PC-9 (cell line): ENCODE data around the gene CYBA. TPM values are rescaled to one million over a fixed set of nuclear protein-coding genes. Genes with fewer than 3 reads are reported as not detected.

Experiments
- BruUV-seq: library from RNA; stranded (reverse); fragments of 400-500 nt; replicated peaks from 2 replicates; lab custom pipeline; 2021; lab: Mats Ljungman, UMichigan
- CTCF ChIA-PET: fragments of 300-600 bp; sonication (Branson Sonifier 250); formaldehyde crosslinking; loops from one replicate; lab custom pipeline; 2022; ENCODE audit warnings: antibody characterized with exemption; lab: Charles Lee
- POLR2A ChIA-PET: fragments of 300-600 bp; sonication (Branson Sonifier 250); formaldehyde crosslinking; loops from one replicate; lab custom pipeline; 2022; ENCODE audit warnings: antibody characterized with exemption; ENCODE audit not compliant: unreplicated experiment; lab: Charles Lee
- DNase-seq, 2 experiments: peaks; one replicate each; pipeline versions ENCODE4 v3.0.0 to v3.0.0-alpha.2; 2015 to 2022; ENCODE audit warnings: mixed read lengths in 1 of 2
- H2AFZ ChIP-seq: fragments of 200-600 bp; sonication (generic); 2 replicates; pipeline ENCODE4 v1.8.1; 2017; ENCODE audit warnings: antibody characterized with exemption
- H3F3A ChIP-seq: fragments of 200-600 bp; sonication (generic); 2 replicates; pipeline ENCODE4 v1.8.1; 2017; ENCODE audit warnings: antibody characterized with exemption, mild to moderate bottlenecking, low read depth; ENCODE audit not compliant: insufficient read depth
- H3K27ac ChIP-seq: fragments of 200-600 bp; sonication (generic); 2 replicates; pipeline ENCODE4 v1.6.1; 2016; ENCODE audit warnings: mixed run types
- H3K27me3 ChIP-seq: fragments of 200-600 bp; sonication (generic); 2 replicates; pipeline ENCODE4 v1.6.1; 2016; ENCODE audit warnings: low read depth, mixed run types; ENCODE audit not compliant: insufficient read depth
- H3K36me3 ChIP-seq: fragments of 200-600 bp; sonication (generic); 2 replicates; pipeline ENCODE4 v1.6.1; 2016; ENCODE audit warnings: low read depth, mixed run types
- H3K4me1 ChIP-seq: fragments of 200-600 bp; sonication (generic); replicated peaks from 2 replicates; pipeline ENCODE4 v1.6.1; 2016; ENCODE audit warnings: mixed run types; ENCODE audit not compliant: insufficient read depth
- H3K4me2 ChIP-seq: fragments of 200-600 bp; sonication (generic); 2 replicates; pipeline ENCODE4 v1.6.1; 2017; ENCODE audit warnings: mixed run types
- H3K4me3 ChIP-seq: fragments of 200-600 bp; sonication (generic); 2 replicates; pipeline ENCODE4 v1.6.1; 2016; ENCODE audit warnings: mixed run types
- H3K79me2 ChIP-seq: fragments of 200-600 bp; sonication (generic); 2 replicates; pipeline ENCODE4 v1.6.1; 2017; ENCODE audit warnings: low read depth, mixed run types
- H3K9me2 ChIP-seq: fragments of 200-600 bp; sonication (generic); 2 replicates; pipeline ENCODE4 v1.8.1; 2017; ENCODE audit warnings: mild to moderate bottlenecking; ENCODE audit not compliant: insufficient read depth
- H3K9me3 ChIP-seq: fragments of 200-600 bp; sonication (generic); 2 replicates; pipeline ENCODE4 v1.8.1; 2016; ENCODE audit warnings: low read depth; ENCODE audit not compliant: insufficient read depth
- H4K20me1 ChIP-seq: fragments of 200-600 bp; sonication (generic); 2 replicates; pipeline ENCODE4 v1.8.1; 2017; ENCODE audit not compliant: insufficient read depth
- EZH2 ChIP-seq: fragments of 200-600 bp; sonication (generic); IDR thresholded peaks from 2 replicates; pipeline ENCODE4 v1.8.0; 2017; ENCODE audit warnings: antibody characterized with exemption, low read depth
- intact Hi-C: fragments of 100-400 bp; cut with micrococcal nuclease; formaldehyde crosslinking; loops from one replicate; pipeline ENCODE4 v1.10.0; 2022; ENCODE audit not compliant: unreplicated experiment
- total RNA-seq: library from RNA; stranded (reverse); gene quantifications from 2 replicates; pipeline ENCODE4 v1.2.3, GENCODE V29; 2021
- TF ChIP-seq, protein P1 (sequence below): fragments of 200-600 bp; sonication (generic); conservative IDR thresholded peaks from 2 replicates; pipeline ENCODE4 v1.6.1; 2017; ENCODE audit warnings: mixed run types, antibody characterized with exemption, mild to moderate bottlenecking, moderate library complexity

CYBA gene
- total RNA-seq, 1 experiment from 2014 or later, result 8.0 TPM

DNA sequence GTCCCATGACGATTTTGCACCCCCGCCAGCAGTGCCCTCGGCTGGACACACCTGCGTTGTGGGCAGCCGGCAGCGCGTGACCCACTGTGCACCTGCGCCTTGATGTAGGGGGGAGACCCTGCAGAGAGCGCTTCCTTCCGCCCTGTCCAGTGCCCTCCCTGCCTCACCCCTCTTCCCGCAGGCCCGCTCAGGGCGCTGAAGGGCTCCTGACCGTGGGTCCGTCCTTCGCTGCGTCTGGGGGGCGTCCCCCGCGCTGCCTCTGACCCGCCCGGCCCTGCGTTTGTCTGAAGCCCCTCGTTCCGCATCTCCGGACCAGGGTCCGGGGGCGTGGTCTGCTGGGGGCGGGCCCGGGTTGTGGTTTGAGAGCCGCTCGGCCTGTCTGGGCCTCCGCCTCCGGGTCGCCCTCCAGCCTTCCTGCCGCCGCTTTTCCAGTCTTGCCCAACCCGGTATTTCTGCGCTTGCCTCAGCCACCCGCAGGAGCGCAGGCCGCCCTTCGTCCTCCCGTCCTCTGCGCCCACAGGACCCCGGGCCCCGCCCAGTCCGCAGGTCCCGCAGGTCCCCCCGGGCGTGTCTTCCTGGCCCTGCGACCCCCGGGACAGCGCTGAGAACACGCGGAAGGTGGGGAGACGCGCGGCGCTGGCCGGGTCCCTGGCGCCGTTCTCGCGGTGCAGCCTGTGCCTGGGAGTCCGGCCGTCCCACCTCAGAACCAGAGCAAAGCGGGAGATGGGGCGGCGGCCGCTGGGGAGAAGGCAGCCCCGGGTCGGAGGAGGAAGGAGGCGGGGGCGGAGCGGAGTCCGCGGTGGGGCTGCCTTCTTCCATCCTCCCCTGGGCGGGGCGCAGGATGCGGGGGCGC, 16.5 kb downstream of the CYBA start:
- Histone ChIP-seq H3K4me3 (no peak overlapping the region), H3K79me2 (no peaks in the 10 kb centered on the region), H3F3A (0 out of 2 replicates have a peak, but pooled peaks cover 3% of the 10 kb centered on the region), H3K4me1 (no peaks in the 10 kb centered on the region), H3K27ac (no peak overlapping the region), H3K27me3 (no peaks in the 10 kb centered on the region), H3K4me2 (no peak overlapping the region), H3K9me3 (no peaks in the 10 kb centered on the region), H3K9me2 (no peaks in the 10 kb centered on the region), H4K20me1 (no peaks in the 10 kb centered on the region), H3K36me3 (no peaks in the 10 kb centered on the region), H2AFZ (no peak overlapping the region)
- POLR2A ChIA-PET, result no interaction called here
- TF ChIP-seq, protein P1, sequence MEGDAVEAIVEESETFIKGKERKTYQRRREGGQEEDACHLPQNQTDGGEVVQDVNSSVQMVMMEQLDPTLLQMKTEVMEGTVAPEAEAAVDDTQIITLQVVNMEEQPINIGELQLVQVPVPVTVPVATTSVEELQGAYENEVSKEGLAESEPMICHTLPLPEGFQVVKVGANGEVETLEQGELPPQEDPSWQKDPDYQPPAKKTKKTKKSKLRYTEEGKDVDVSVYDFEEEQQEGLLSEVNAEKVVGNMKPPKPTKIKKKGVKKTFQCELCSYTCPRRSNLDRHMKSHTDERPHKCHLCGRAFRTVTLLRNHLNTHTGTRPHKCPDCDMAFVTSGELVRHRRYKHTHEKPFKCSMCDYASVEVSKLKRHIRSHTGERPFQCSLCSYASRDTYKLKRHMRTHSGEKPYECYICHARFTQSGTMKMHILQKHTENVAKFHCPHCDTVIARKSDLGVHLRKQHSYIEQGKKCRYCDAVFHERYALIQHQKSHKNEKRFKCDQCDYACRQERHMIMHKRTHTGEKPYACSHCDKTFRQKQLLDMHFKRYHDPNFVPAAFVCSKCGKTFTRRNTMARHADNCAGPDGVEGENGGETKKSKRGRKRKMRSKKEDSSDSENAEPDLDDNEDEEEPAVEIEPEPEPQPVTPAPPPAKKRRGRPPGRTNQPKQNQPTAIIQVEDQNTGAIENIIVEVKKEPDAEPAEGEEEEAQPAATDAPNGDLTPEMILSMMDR, result no peak
- TF ChIP-seq EZH2, result no peak
- DNase-seq, result no peak
- CTCF ChIA-PET, result no interaction called here
- intact Hi-C loops, result no loop called here
- no TSS peak for BruUV-seq

GRCh38 chr16:88633684-88634140, 17.1 kb downstream of the CYBA start:
- no peak overlapping the region for H3K27ac ChIP-seq
- no peaks in the 10 kb centered on the region for H3K9me2 ChIP-seq
- intact Hi-C loops, result no loop called here
- H3K36me3 ChIP-seq, result no peaks in the 10 kb centered on the region
- no TSS peak for BruUV-seq
- H3K4me2 ChIP-seq, result no peak overlapping the region
- no peaks in the 10 kb centered on the region for H3K9me3 ChIP-seq
- no peaks in the 10 kb centered on the region for H3K27me3 ChIP-seq
- H3K79me2 ChIP-seq, result no peaks in the 10 kb centered on the region
- ChIA-PET CTCF (no interaction called here), POLR2A (no interaction called here)
- DNase-seq, result no peak
- no peaks in the 10 kb centered on the region for H4K20me1 ChIP-seq
- 0 out of 2 replicates have a peak, but pooled peaks cover 3% of the 10 kb centered on the region for H3F3A ChIP-seq
- no peak overlapping the region for H2AFZ ChIP-seq
- no peaks in the 10 kb centered on the region for H3K4me1 ChIP-seq
- no peak for TF ChIP-seq EZH2
- TF ChIP-seq, protein P1, result no peak; the same call in 1 of the 2 replicates
- H3K4me3 ChIP-seq, result no peak overlapping the region

- intact Hi-C loops, result no loop called here
- DNase-seq, result no peak
- H3K4me3 ChIP-seq, result no peak overlapping the region
- no peaks in the 10 kb centered on the region for H3K9me3 ChIP-seq
- BruUV-seq, result no TSS peak
- no peaks in the 10 kb centered on the region for H3K4me1 ChIP-seq
- no peaks in the 10 kb centered on the region for H3K79me2 ChIP-seq
- H3K36me3 ChIP-seq, result no peaks in the 10 kb centered on the region
- H3F3A ChIP-seq, result peaks cover 3% of the 10 kb centered on the region; the same call in 1 of the 2 replicates
- ChIA-PET POLR2A (interaction anchor here (0.6 kb wide), 1 partner anchor 56 kb away, joined by 24 read pairs; no protein-coding TSS in a partner anchor), CTCF (no interaction called here)
- H3K4me2 ChIP-seq, result no peak overlapping the region
- no peak overlapping the region for H2AFZ ChIP-seq
- TF ChIP-seq, protein P1, result no peak
- TF ChIP-seq EZH2, result no peak
- no peaks in the 10 kb centered on the region for H3K9me2 ChIP-seq
- no peaks in the 10 kb centered on the region for H3K27me3 ChIP-seq
- H3K27ac ChIP-seq, result no peak overlapping the region
- no peaks in the 10 kb centered on the region for H4K20me1 ChIP-seq
These were observed 18.3 kb downstream of the CYBA start for GRCh38 chr16:88632587-88632930.
